Measurements from ENCODE around the gene CDC42EP1. TPM values are rescaled to one million over a fixed set of nuclear protein-coding genes. Genes with fewer than 3 reads are reported as not detected.
"Not testable (repeated sequence)": the region's sequence is repeated elsewhere in the genome, so short reads cannot be mapped to it uniquely, and the experiment has no call there.

CDC42EP1 gene
- total RNA-seq, 1 donor from 2014 or later = 5.8 TPM

DNA sequence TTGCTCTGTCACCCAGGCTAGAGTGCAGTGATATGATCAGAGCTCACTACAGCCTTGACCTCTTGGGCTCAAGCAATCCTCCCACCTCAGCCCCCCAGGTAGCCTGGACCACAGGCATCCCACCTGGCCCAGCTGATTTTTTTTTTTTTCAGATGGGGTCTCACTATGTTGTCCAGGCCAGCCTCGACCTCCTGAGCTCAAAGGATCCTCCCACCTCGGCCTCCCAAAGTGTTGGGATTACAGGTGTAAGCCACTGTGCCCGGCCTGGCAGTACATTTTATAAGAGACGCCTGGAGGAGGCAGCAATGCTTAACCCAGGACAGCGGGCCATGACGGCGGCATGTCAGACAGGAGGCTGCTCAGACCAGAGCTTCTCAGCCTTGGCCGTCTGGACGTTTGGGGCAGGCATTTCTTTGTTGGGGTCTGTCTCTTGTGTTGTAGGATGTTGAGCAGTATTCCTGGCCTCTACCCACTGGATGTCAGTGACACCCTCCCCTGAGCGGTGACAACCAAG is 15.3 kb downstream of the CDC42EP1 start:
- H3K4me3 ChIP-seq (ENCODE audit: low read depth, low read length) = no peak overlapping the region
- H3K36me3 ChIP-seq (ENCODE audit: control insufficient read depth, insufficient read depth, low read length) = no peaks in the 10 kb centered on the region
- FAIRE-seq = no peak
- no peak for DNase-seq (ENCODE audit: low read depth)
- H3K27me3 ChIP-seq (ENCODE audit: control insufficient read depth, insufficient read depth, low read length) = peaks cover 1% of the 10 kb centered on the region
- TF ChIP-seq, protein P1, sequence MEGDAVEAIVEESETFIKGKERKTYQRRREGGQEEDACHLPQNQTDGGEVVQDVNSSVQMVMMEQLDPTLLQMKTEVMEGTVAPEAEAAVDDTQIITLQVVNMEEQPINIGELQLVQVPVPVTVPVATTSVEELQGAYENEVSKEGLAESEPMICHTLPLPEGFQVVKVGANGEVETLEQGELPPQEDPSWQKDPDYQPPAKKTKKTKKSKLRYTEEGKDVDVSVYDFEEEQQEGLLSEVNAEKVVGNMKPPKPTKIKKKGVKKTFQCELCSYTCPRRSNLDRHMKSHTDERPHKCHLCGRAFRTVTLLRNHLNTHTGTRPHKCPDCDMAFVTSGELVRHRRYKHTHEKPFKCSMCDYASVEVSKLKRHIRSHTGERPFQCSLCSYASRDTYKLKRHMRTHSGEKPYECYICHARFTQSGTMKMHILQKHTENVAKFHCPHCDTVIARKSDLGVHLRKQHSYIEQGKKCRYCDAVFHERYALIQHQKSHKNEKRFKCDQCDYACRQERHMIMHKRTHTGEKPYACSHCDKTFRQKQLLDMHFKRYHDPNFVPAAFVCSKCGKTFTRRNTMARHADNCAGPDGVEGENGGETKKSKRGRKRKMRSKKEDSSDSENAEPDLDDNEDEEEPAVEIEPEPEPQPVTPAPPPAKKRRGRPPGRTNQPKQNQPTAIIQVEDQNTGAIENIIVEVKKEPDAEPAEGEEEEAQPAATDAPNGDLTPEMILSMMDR (IDR thresholded peaks at IDR 0.05; ENCODE audit: insufficient read depth, low read length, severe bottlenecking) = no peak

DNA sequence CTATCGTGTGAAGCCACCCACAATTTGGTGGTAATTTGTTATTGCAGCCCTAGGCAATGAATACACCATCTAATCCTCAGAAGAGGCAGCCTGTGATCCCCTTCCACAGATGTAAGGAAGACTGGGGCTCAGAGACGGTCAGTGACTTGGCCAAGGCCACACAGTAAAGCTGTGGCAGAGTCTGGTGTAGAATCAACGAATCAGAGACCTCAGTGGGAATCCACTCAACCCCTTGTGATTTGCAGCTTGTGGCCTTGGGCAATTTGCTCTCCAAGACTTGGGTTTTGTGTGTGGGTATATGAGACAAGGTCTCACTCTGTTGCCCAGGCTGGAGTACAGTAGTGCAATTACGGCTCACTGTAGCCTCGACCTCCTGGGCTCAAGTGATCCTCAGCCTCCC is 17.7 kb downstream of the CDC42EP1 start:
- Histone ChIP-seq H3K36me3 (ENCODE audit: control insufficient read depth, insufficient read depth, low read length) (no peaks in the 10 kb centered on the region), H3K4me3 (ENCODE audit: low read depth, low read length) (no peak overlapping the region), H3K27me3 (ENCODE audit: control insufficient read depth, insufficient read depth, low read length) (peaks cover 1% of the 10 kb centered on the region)
- TF ChIP-seq, protein P1 (IDR thresholded peaks at IDR 0.05; ENCODE audit: insufficient read depth, low read length, severe bottlenecking) = no peak
- DNase-seq (ENCODE audit: low read depth) = no peak
- FAIRE-seq = no peak

DNA sequence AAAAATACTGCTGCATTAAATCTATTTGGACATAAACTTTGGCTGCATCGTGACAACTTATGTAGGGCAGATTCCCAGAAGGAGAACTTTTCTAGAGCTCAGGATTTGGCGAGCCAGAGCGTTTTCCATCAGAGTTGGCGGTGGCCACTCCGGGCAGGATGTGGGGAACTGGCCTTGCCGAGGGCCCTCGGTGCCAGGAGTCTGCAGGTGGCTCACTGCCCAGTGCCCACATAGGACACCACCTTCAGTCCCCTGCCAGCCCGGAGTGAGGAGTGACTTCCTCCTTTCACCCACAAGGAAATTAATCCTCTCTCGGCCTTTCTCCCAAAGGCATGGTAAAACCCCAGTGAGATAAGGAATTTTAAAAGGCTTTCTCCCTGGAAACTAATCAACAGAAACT is 21.2 kb downstream of the CDC42EP1 start:
- TF ChIP-seq, protein P1 (IDR thresholded peaks at IDR 0.05; ENCODE audit: insufficient read depth, low read length, severe bottlenecking) = no peak
- H3K36me3 ChIP-seq (ENCODE audit: control insufficient read depth, insufficient read depth, low read length) = no peaks in the 10 kb centered on the region
- H3K27me3 ChIP-seq (ENCODE audit: control insufficient read depth, insufficient read depth, low read length) = peaks cover 3% of the 10 kb centered on the region
- FAIRE-seq (no peak), DNase-seq (ENCODE audit: low read depth) (no peak)
- no peak overlapping the region for H3K4me3 ChIP-seq (ENCODE audit: low read depth, low read length)

DNA sequence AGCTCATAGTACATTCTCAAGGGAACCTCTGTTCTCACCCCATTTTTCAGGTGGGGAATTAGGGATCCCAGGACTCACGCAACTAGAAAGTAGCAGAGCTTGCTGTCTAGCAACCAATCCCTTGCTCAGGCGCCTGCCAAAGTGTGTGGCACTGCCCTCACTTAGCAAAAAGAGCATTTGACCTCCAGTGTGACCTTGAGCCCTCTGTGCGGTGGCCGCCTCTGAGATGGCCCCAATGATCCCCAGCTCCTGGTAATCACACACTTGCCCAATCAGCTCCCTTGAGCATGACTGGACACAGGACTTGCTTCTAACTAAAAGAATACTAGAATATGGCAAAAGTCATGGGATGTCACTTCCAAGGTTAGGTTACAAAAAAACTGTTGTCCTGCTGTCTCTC is 22.2 kb downstream of the CDC42EP1 start:
- FAIRE-seq (no peak), DNase-seq (ENCODE audit: low read depth) (no peak)
- Histone ChIP-seq H3K36me3 (ENCODE audit: control insufficient read depth, insufficient read depth, low read length) (no peaks in the 10 kb centered on the region), H3K4me3 (ENCODE audit: low read depth, low read length) (no peak overlapping the region), H3K27me3 (ENCODE audit: control insufficient read depth, insufficient read depth, low read length) (peaks cover 3% of the 10 kb centered on the region)
- TF ChIP-seq, protein P1 (IDR thresholded peaks at IDR 0.05; ENCODE audit: insufficient read depth, low read length, severe bottlenecking) = no peak

DNA sequence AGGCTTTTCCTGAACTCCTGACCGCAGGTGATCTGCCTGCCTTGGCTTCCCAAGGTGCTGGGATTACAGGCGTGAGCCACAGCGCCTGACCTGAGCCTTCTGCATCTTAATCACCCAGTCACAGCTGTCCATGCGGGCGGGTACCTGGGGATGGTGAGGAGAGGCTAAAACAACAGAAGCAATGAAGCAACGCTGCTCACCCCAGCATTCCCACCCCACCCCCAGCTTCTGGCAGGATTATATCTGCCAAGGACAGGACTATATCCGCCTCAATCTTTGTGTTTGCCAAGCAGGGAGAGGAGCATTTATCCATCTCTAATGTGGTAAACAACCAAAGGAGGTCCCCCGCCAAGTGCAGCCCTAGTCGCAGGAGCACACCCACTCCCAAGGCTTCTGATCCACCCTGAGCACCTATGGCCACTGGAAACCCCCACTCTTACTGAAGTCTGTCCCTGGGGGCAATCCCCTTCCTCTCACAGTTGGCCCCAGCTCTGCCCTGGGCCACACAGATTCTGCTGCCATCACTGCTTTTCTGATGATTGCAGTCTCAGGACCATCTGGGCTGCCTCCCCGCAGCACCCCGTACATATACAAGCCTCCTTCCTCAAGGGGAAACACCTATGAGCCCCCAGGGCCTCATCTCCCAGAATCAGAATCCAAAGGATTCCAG is 28.4 kb downstream of the CDC42EP1 start:
- TF ChIP-seq, protein P1 (IDR thresholded peaks at IDR 0.05; ENCODE audit: insufficient read depth, low read length, severe bottlenecking) = no peak
- Histone ChIP-seq H3K27me3 (ENCODE audit: control insufficient read depth, insufficient read depth, low read length) (peaks cover 1% of the 10 kb centered on the region), H3K36me3 (ENCODE audit: control insufficient read depth, insufficient read depth, low read length) (no peaks in the 10 kb centered on the region), H3K4me3 (ENCODE audit: low read depth, low read length) (no peak overlapping the region)
- DNase-seq (ENCODE audit: low read depth) (no peak), FAIRE-seq (no peak)

DNA sequence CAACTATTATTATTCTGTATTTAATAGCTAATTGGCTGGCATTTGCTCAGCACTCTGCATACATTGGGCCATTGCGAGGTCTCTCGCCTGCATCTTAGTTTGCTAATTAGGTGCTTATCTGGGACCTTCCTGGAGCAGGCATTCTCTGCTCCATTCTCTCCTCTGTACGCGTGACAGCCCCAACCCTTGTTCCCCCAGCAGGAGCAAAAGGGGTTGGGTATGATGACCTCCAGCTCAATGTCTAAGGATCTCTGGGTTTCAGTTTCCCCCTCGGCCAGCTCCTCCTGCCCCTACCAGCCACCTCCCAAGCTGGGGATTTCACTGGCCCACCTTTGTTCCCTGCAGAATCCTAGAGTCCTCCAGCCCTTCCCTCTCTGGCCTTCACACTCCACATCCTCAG is 29.4 kb downstream of the CDC42EP1 start:
- TF ChIP-seq, protein P1 (IDR thresholded peaks at IDR 0.05; ENCODE audit: insufficient read depth, low read length, severe bottlenecking) = no peak
- no peaks in the 10 kb centered on the region for H3K36me3 ChIP-seq (ENCODE audit: control insufficient read depth, insufficient read depth, low read length)
- no peaks in the 10 kb centered on the region for H3K27me3 ChIP-seq (ENCODE audit: control insufficient read depth, insufficient read depth, low read length)
- DNase-seq (ENCODE audit: low read depth) (no peak), FAIRE-seq (no peak)
- H3K4me3 ChIP-seq (ENCODE audit: low read depth, low read length) = no peak overlapping the region

DNA sequence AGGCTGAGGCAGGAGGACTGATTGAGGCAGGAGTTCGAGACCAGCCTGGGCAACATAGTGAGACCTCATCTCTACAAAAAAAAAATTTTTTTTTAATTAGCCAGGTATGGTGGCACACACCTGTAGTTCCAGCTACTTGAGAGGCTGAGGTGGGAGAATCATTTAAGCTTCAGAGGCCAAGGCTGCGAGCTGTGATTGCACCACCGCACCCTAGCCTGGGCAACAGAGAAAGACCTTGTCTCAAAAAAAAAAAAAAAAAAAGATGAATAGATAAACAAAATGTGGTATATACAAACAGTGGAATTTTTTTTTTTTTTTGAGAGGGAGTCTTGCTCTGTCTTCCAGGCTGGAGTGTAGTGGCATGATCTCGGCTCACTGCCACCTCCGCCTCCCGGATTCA is 30.8 kb downstream of the CDC42EP1 start:
- FAIRE-seq; DNase-seq (ENCODE audit: low read depth); H3K27me3 ChIP-seq (ENCODE audit: control insufficient read depth, insufficient read depth, low read length); H3K36me3 ChIP-seq (ENCODE audit: control insufficient read depth, insufficient read depth, low read length); H3K4me3 ChIP-seq (ENCODE audit: low read depth, low read length): not testable (repeated sequence)

All from bronchial epithelial cell (primary cell).